Glomerular visceral epithelial cell (primary cell): ENCODE data around the gene COX8C.
A peak's percentile ranks its signal among the peaks of the same experiment; 100 is the strongest.

Source experiments
- DNase-seq: peaks from one replicate; pipeline ENCODE4 v3.0.0-alpha.2; 2016; ENCODE audit errors: extremely low spot score

COX8C gene, protein sequence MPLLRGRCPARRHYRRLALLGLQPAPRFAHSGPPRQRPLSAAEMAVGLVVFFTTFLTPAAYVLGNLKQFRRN

DNA sequence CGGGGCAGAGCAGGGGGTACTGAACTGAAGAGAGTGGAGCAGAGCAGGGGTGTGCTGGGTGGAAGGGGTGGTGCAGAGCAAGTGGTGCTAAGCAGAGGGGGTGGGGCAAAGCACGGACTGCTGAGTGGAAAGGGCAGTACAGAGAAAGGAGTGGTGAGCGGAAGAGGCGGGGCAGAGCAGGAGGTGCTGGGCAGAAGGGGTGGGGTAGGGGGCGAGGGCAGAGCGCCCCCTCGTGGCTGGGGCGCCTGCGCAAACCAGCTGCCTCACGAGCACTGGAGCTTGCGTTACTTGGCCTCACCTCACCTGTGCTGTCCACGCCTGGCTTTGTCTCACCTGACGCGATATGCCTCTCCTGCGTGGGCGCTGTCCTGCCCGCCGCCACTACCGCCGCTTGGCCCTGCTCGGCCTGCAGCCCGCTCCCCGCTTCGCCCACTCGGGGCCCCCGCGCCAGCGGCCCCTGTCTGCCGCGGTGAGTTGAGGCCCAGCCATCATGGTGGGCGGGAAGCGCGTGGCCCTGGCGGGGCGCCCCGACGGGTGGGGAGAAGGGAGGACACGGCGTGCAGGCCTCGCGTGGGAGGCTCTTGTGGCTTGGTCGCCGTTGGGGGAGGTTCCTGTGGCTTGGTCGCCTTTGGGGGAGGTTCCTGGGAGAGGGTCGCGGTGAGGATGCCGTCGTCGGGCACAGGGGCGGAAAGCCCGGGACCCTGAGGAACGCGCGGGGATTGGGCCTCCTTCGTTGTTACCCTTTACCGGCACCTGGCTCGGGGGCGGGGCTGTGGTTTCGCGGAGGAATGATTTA lies at the start of gene COX8C:
COX8C (plus strand) TSS at position 257 of the 796 bp plus-strand sequence; CDS start at position 344, 87 bp downstream.
- DNase-seq = no peak

DNA sequence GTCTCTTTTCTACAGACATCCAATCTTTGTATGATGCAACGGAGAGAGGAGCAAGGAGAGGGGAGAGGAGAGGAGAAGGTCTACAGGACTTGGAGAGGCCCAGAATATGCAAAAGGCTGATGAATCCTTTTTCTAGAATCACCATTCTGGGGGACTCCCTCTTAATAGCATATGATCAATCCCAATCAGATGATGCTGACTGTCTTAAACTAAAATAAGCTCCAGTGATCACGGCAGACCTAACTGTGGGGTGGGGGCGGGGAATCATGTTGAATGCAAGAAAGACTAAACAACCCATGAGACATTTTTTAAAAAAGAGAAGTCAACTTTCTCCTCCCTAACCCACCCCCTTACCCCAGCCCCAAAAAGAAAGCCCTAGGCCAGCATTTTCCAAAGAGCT lies 47.6 kb upstream of the COX8C start:
- no peak for DNase-seq

DNA sequence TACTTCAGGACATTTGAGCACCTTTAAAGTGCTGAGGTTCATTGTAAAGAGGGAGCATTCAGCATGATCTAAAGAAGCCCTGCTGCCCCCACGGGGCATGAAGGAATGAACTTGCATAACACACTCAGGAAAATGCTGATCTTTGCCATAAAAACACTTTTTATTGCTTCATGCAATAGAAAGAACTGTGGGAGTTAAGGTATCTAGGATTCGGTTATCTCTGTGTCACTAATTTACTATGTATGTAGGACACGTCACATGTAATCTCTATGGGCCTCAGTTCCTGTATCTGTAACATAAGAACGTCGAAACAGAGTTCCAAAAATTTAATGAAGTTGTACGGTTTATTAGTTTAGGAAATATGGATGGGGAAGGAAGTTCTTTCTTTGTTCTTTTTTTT lies 47.1 kb upstream of the COX8C start:
- no peak for DNase-seq

DNA sequence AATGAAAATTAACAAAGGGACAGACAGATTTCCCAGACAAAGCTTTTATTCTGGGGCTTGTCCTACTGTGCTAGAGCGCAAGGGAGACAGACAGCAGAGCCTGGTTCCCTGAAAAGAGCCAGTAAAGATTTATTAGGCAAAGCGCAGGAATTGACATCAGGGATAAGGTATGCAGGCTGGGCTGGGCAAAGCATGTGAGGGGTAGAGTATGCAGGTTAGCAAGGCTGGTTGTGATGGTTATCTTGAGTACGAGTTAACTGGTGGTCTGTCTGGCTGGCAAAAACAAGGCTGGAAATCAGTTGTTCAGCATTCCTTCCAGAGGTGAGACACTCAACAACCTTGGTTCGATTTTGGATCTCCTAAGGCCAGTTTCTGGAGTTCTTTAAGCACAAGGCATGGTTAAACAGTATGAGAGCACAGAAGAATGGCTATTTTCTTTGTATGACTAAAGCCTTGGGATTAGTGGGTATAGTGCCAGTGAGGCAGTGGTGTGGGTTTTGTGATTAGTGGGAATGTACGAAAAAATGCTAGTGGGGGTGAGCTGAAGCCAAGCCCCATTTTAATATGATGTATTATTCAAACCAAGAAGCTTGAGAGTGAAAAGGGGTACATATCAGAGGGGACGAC lies 45.0 kb upstream of the COX8C start:
- DNase-seq = peak; percentile 88

DNA sequence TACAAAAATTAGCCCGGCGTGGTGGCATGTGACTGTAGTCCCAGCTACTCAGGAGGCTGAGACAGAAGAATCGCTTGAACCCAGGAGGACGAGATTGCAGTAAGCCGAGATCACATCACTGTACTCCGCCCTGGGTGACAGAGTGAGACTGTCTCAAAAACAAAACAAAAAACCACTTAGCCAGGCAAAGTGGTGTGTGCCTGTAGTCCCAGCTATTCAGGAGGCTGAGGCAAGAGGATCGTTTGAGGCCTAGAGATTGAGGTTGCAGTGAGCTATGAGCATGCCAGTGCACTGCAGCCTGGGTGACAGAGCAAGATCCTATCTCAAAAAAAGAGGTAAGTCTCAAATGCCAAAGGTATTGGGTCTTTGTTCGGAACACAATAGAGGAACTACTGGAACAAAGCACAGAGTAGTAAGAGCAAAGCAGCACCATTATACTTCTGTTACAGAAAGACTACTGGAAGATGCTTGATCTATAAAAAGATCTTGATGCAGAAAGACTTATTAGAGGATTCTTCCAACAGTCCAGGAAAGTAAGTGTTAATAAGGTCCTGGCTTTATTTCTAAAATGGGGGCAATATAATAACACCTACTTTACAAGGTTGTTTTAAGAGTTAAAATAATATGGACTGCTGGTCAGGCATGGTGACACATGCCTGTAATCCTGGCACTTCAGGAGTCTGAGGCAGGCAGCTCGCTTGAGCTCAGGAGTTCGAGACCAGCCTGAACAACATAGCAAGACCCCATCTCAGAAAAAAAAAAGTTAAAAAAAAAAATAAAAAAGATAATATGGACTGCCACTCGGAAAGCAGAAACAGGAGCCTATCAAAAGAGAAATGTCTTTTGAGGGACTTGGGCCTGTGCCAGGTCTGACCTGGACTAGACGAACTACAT lies 44.0 kb upstream of the COX8C start:
- no peak for DNase-seq

DNA sequence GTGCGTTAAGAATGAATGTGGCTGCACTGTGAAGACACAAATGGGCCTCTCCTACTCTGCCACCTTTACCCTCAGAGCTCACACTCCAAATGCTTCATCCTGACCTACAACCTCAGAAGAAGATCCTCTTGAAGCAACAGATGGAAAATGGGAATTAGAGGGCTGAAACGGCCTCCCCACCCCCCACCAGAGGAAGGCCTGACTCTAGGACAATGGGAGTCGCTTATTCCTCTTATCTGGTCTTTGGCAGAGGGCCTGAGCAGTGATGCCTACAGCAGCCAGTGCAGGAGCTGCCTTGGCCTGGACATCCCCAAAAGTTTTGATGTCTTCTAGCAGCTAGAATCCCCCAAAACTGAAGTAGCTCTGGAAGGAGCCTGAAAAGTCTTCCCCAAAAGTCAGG lies 43.3 kb upstream of the COX8C start:
- peak; percentile 21 for DNase-seq

DNA sequence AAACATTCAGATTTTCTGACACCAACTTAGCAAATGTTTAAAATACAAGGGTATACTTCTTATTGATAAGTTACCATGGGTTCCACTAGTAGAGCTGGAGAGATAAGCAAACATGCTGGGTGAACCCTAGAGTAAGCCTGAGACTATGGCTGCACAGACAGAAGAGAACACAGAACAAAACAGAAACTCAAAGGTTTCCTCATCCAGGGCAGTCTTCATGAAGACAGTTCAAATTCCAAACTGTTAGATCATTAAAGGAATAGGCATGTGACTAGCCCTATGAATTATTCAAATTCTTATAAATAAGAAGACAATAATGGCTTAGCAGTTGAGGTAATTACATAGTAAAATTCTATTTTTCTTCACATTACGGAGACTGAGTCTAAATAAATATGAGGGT lies 42.2 kb upstream of the COX8C start:
- no peak for DNase-seq

DNA sequence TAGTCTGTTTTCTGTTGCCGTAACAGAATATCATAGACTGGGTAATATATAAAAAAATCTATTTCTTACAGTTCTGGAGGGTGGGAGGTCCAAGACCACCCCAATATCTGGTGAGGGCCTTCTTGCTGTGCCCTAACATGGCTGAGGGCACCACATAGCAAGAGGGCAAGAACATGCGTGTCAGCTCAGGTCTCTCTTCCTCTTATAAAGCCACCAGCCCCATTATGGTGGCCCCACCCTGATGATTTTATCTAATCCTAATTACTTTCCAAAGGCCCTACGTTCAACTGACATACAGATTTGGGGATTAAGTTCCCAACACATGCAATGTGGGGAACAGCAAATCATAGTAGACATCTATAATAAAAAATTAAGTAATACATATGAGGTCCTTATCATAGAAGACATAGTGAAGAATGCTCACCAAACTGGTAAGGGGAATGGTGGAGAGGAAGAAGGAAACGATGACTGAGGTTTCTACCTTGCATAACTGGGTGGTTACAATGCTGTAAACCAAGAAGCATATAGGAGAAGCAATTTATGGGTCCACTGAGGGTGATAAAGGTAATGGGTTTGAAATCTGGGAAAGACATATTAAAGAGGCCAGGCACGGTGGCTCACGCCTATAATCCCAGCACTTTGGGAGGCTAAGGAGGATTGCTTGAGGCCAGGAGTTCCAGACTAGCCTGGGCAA lies 41.1 kb upstream of the COX8C start:
- no peak for DNase-seq

DNA sequence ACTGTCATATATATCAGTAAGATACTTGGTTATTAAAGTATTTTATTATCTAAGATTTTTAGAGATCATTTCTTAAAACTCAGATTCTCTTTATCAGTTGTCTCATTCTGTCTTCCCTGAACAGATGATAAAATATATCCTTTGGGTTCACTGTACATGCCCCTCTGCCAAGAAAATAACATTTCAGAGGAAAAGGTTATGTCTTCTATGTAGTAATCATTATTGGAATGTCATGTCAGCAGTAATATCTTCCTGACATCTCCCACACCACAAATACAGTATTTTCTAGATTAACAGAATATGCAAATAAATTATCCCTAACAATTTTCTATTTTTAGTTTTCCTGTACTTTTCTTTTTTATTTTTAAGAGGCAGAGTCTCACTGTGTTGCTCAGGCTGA lies 40.2 kb upstream of the COX8C start:
- no peak for DNase-seq

DNA sequence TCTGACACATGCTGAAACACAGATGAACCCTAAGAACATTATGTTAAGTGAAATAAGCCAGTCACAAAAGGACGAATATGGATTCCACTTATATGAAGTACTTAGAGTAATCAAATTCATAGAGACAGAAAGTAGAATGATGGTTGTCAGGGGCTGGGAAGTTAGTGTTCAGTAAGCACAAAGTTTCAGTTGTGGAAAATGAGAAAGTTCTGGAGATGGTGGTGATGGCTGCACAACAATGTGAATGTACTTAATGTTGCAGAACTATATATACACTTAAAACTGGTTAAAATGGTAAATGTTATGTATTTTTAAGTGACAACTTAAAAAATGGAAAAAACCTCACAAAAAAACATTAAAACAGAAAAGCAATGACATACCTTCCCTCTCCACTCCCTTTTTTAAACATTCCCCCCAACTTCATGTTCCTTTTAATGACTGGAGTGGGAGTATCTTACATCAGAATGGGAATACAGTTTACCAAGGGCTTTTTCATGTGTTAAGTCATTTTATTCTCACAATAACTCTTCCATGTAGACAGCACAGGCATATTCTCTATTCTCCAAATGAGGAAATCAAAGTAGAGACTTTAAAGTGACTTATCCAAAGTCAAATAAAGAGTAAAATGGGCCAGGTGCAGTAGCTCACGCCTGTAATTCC lies 38.2 kb upstream of the COX8C start:
- no peak for DNase-seq

DNA sequence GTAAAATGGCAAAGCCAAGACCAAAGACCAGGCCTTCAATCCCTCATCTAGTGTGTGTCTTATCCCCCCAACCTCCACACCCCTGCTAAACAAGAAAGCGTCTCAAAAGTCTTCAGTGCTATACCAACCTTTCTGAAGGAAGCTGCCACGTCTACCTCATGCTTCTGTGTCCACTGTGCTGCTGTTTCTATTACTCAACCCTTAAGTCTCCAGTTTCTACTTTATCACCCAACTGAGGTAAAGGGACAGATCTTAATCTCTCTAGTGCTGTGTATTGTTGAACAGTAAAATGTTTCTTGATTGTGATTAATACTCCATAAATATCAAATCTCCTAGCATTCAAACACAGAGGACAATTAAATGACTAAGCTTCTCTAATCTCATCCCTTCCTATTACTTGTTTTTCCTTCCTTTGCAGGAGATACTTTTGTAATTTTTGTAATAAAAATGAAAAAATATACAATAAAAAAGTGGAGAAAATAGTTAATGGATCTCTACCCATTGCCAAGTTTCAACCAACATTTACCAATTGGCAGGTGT lies 37.5 kb upstream of the COX8C start:
- DNase-seq = no peak

DNA sequence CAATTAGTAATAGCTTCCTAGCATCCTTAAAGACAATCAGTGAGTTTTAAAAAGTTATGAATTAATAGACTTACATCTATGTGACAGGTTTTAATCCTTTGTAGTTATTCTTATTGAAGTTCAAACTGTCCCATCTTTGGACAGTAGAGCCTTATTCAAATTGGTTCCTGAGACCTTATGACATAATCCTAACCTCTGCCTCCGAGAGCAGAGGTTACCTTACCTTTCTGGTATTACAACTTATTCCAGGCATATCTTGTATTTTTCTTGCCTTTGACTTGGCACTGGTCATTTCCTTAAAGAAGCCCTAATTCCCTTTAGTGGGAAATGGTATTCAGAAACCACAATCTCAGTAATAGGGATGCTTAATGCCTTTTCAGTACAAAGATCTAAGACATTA lies 35.9 kb upstream of the COX8C start:
- no peak for DNase-seq

DNA sequence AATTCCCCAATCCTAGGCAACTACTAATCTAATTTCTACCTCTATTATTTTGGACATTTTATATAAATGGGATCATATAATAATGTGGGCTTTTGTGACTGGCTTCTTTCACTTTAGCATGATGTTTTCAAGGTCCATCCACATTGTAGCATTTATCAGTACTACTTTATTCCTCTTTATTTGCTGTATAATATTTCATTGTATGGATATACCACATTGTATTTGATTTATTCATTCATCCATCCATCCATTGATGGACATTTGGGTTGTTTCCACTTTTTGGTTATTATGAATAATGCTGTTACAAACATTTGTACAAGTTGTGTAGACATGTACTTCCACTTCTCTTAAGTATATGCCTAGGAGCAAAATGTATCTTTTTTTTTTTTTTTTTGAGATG lies 31.4 kb upstream of the COX8C start:
- DNase-seq = no peak

DNA sequence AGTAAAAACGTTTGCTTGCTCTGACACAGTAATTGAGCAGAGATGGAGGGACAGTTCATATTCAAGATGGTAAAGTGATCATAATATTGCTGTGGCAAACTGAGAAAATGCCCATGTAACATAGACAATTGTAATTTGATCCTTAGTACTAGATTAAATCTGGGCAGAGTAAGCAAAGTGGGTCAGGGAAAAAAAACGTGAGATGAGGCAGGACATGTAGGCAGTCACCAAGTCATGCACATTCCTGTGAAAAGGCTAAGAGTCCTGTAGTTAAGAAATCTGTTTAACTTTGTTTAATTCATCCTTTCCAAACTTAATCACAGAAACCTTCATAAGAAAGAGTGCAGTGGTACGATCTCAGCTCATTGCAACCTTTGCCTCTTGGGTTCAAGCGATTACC lies 30.3 kb upstream of the COX8C start:
- DNase-seq = no peak

DNA sequence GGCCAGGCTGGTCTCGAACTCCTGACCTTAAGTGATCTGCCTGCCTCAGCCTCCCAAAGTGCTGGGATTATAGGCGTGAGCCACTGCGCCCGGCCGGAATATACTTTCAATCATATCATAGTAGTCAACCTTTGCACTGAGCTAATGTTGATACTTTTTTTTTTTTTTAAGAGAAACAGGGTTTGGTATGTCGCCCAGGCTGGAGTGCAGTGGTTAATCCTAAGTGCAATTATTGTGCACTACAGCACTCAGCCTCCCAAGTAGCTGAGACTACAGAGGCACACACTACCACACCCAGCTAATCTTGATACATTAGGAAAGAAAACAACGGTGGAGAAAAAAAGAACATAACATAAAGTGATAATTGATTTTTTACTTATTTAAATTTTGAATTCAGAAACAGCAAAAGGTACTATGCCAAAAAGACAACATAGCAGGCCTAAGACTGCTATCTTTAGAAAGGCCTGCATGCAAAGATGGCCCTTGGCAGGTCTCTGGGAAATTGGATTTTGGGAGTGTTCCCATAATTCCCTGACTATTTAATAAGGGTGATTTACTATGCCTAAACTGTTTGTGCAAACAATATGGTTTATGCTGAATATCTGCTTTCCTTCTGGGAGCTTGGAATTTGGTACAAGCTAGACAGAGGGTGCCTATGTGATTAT lies 29.6 kb upstream of the COX8C start:
- no peak for DNase-seq

DNA sequence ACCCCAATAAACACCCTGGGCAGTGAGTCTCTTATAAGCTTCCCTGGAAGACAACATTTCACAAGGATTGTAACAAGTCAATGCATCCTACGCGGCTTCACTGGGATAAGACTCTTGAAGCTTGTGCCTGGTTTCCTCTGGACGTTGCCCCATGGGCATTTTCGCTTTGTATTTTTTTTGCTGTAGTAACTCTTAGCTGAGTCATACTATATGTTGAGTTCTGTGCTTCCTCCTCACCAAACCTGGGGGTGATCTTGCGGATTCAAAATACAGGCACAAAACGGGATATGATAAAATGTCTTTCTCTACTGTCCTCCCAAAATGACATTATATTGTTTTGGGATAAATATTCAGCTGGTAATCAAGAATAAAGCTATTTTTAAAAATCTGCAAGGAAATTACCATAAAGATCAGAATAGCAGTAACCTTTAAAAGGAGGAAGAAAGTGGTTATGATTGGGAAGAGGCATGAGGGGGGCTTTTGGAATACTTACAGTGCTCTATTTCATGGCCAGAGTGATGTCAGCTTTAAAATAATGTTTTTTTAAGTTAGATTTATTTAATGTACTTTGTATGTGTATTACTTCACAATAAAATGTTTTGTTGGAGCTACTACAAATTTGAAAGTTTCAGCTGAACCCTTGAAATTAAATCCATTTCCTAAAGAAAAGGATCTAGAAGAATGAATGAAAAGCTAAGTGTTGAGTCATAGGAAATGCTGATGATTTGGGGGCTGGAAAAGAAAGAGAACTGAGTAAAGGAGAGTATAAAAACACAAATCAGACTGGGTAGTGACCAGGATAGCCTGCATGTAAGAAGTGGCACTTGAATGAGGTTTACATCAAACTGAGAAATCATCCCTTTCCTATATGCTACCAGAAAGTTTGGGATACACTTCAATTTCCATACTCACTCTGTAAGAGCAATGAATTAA lies 28.8 kb upstream of the COX8C start:
- peak; percentile 78 for DNase-seq

DNA sequence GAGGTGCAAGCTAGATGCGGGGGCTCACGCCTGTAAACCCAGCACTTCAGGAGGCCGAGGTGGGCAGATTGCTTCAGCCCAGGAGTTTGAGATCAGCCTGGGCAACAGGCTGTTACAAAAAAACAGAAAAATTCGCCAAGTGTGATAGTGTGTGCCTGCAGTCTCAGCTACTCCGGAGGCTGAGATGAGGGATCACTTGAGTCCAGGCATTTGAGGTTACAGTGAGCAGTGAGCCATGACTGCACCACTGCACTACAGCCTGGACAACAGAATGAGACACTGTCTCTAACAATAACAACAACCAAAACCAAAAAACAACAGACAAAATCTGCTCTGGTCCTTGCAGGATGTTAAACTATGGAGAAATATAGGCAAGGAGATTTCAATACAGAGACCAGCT lies 28.1 kb upstream of the COX8C start:
- DNase-seq = peak; percentile 85

DNA sequence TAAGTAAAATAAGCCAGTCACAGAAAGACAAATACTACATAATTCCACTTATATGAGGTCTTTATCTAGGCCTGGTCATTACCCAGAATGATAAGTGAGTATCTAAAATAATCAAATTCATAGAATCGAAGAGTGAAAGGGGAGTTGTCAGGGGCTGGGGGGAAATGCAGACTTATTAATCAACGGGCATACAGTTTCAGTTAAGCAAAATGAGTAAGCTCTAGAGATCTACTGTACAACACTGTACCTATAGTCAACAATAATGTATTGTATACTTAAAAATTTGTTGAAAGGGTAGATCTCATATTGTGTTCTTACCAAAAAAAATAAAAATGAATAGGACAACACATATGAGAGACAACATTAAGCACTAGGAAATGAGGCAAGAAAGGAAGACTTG lies 27.5 kb upstream of the COX8C start:
- DNase-seq = no peak

DNA sequence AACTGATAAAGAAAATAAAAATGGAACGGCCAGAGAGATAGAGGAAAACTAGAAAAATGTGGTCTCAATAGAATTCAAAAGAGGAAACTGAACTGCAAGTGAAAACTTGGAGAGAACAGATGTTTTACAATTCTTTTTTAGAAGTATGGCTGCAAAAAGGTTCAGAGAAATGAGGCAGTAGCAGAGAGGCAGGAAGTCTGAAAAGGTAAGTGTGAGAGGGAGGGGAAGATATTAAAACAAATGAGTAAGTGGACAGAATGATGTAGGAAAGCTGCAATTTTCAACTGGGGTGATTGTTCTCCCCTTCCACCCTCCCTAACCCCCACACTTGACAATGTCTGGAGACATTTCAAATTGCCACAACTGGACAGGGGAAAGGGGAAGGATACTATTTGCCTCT lies 27.0 kb upstream of the COX8C start:
- no peak for DNase-seq
